ENCODE data around the gene XDH. TPM values are rescaled to one million over a fixed set of nuclear protein-coding genes. Genes with fewer than 3 reads are reported as not detected.

The XDH gene
- total RNA-seq, 1 experiment from 2014 or later: 1.4 TPM

DNA sequence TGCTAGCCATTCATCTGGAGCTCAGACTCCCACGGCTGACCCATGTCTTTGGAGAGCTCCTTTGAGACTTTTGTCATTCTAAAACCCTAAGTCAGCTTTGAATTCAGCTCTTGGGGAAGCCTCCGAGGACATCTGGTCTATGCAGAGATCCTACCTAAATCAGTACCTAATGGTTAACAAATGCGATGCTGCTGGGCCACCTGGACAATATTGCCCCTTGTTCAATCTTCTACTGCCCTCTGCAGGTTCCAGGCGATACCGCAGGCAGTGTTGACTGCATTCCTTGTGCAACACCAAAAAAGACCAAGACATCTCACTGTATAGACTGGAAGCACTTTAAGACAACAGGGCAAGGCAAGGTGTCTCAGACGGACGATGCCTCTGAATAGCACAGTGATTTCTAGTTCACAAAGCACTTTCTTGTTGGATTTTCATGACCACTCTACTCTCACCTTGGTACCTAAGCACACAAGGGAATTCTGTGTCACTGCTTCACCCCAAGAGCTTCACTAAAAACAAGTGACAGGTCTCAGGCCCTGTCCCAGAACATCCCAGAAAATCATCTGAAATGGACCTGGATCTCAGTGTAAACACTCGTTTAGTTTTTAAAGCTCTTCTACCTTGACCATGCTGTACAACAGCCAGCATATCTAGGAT is 80.9 kb downstream of the XDH start:
- Mint-ChIP-seq H3K9me3 (ENCODE audit: unreplicated experiment) (no peaks in the 10 kb centered on the region), H3K4me3 (ENCODE audit: unreplicated experiment) (no peak overlapping the region), H3K27ac (ENCODE audit: unreplicated experiment) (no peak overlapping the region), H3K4me1 (ENCODE audit: low read depth, unreplicated experiment) (no peaks in the 10 kb centered on the region), H3K27me3 (ENCODE audit: insufficient read depth, unreplicated experiment) (no peaks in the 10 kb centered on the region), H3K36me3 (ENCODE audit: insufficient read depth, unreplicated experiment) (no peaks in the 10 kb centered on the region)
- no TSS peak for BruUV-seq (replicated peaks)
- H3K4me1 ChIP-seq: no peaks in the 10 kb centered on the region
- peak; percentile 82 to 86 for DNase-seq
- no peaks in the 10 kb centered on the region for H3K9me3 ChIP-seq
- intact Hi-C loops (cut with micrococcal nuclease; ENCODE audit: unreplicated experiment): loop anchor here (1.0 kb wide), 6 partner anchors 163 to 1168 kb away; no protein-coding TSS in a partner anchor
- H3K4me3 ChIP-seq (ENCODE audit: low read depth, low read length): no peak overlapping the region
- ChIA-PET CTCF (interaction anchor here (0.7 to 2.0 kb wide), 5 partner anchors 81 to 622 kb away, joined by 3 to 11 read pairs (median 3); no protein-coding TSS in a partner anchor), POLR2A (no interaction called here)
- no peaks in the 10 kb centered on the region for H3K36me3 ChIP-seq (ENCODE audit: control insufficient read depth, insufficient read depth, low read length)
- H3K27me3 ChIP-seq (replicated peaks; ENCODE audit: control insufficient read depth, insufficient read depth, low read length): no peaks in the 10 kb centered on the region; the same call in 1 of the 2 replicates
- peak; percentile 91 to 98 for TF ChIP-seq CTCF (IDR thresholded peaks at IDR 0.05; ENCODE audit: insufficient read depth in 1 of 2, low read depth in 1 of 2, low read length in 1 of 2, severe bottlenecking in 1 of 2, unreplicated experiment in 1 of 2)

GRCh38 chr2:31333046-31333445 is 81.5 kb downstream of the XDH start:
- Histone ChIP-seq H3K4me3 (ENCODE audit: low read depth, low read length) (no peak overlapping the region), H3K9me3 (no peaks in the 10 kb centered on the region), H3K36me3 (ENCODE audit: control insufficient read depth, insufficient read depth, low read length) (no peaks in the 10 kb centered on the region), H3K4me1 (no peaks in the 10 kb centered on the region), H3K27me3 (replicated peaks; ENCODE audit: control insufficient read depth, insufficient read depth, low read length) (no peaks in the 10 kb centered on the region; the same call in 1 of the 2 replicates)
- no peaks in the 10 kb centered on the region for H3K36me3 Mint-ChIP-seq (ENCODE audit: insufficient read depth, unreplicated experiment)
- no peak for DNase-seq
- no peak overlapping the region for H3K4me3 Mint-ChIP-seq (ENCODE audit: unreplicated experiment)
- no peaks in the 10 kb centered on the region for H3K9me3 Mint-ChIP-seq (ENCODE audit: unreplicated experiment)
- H3K27ac Mint-ChIP-seq (ENCODE audit: unreplicated experiment): no peak overlapping the region
- no peak for TF ChIP-seq CTCF (IDR thresholded peaks at IDR 0.05; ENCODE audit: insufficient read depth in 1 of 2, low read depth in 1 of 2, low read length in 1 of 2, severe bottlenecking in 1 of 2, unreplicated experiment in 1 of 2)
- H3K4me1 Mint-ChIP-seq (ENCODE audit: low read depth, unreplicated experiment): no peaks in the 10 kb centered on the region
- intact Hi-C loops (cut with micrococcal nuclease; ENCODE audit: unreplicated experiment): loop anchor here (1.0 kb wide), 6 partner anchors 163 to 1168 kb away; no protein-coding TSS in a partner anchor
- no TSS peak for BruUV-seq (replicated peaks)
- POLR2A ChIA-PET: no interaction called here
- CTCF ChIA-PET: interaction anchor here (1.0 to 2.0 kb wide), 3 partner anchors 163 to 621 kb away, joined by 3 to 11 read pairs (median 5); no protein-coding TSS in a partner anchor
- H3K27me3 Mint-ChIP-seq (ENCODE audit: insufficient read depth, unreplicated experiment): no peaks in the 10 kb centered on the region

GRCh38 chr2:31332521-31332920 is 82.0 kb downstream of the XDH start:
- Mint-ChIP-seq H3K4me1 (ENCODE audit: low read depth, unreplicated experiment) (no peaks in the 10 kb centered on the region), H3K9me3 (ENCODE audit: unreplicated experiment) (no peaks in the 10 kb centered on the region), H3K4me3 (ENCODE audit: unreplicated experiment) (no peak overlapping the region), H3K36me3 (ENCODE audit: insufficient read depth, unreplicated experiment) (no peaks in the 10 kb centered on the region), H3K27me3 (ENCODE audit: insufficient read depth, unreplicated experiment) (no peaks in the 10 kb centered on the region), H3K27ac (ENCODE audit: unreplicated experiment) (no peak overlapping the region)
- CTCF ChIA-PET: interaction anchor here (0.6 to 2.0 kb wide), 4 partner anchors 86 to 621 kb away, joined by 3 to 11 read pairs (median 6); no protein-coding TSS in a partner anchor
- Histone ChIP-seq H3K9me3 (no peaks in the 10 kb centered on the region), H3K4me1 (no peaks in the 10 kb centered on the region), H3K36me3 (ENCODE audit: control insufficient read depth, insufficient read depth, low read length) (no peaks in the 10 kb centered on the region), H3K27me3 (replicated peaks; ENCODE audit: control insufficient read depth, insufficient read depth, low read length) (no peaks in the 10 kb centered on the region; the same call in 1 of the 2 replicates), H3K4me3 (ENCODE audit: low read depth, low read length) (no peak overlapping the region)
- DNase-seq: no peak
- intact Hi-C loops (cut with micrococcal nuclease; ENCODE audit: unreplicated experiment): no loop called here
- TF ChIP-seq CTCF (IDR thresholded peaks at IDR 0.05; ENCODE audit: insufficient read depth in 1 of 2, low read depth in 1 of 2, low read length in 1 of 2, severe bottlenecking in 1 of 2, unreplicated experiment in 1 of 2): no peak
- no TSS peak for BruUV-seq (replicated peaks)
- POLR2A ChIA-PET: no interaction called here
